T-helper 17 cell (primary cell): ENCODE results near the gene PRPF4. TPM values are rescaled to one million over a fixed set of nuclear protein-coding genes. Genes with fewer than 3 reads are reported as not detected.

Experiments
- ATAC-seq: fragments of 150-1000 bp; cut with Tn5 transposase; 2 replicates; pipeline ENCODE4 v1.10.0; 2021; ENCODE audit warnings: mild to moderate bottlenecking, moderate library complexity
- DNase-seq, 3 donors: peaks; one replicate each; pipeline versions ENCODE4 v3.0.0 to v3.0.0-alpha.2; 2020 to 2021
- H3K9me3 ChIP-seq: one replicate; pipeline ENCODE4 v1.7.0; 2013; ENCODE audit warnings: low read length, mild to moderate bottlenecking; ENCODE audit not compliant: control insufficient read depth, poor library complexity, severe bottlenecking
- H3K27ac Mint-ChIP-seq: one replicate; pipeline ENCODE4 v1.8.0; 2022; ENCODE audit warnings: mild to moderate bottlenecking, moderate library complexity, mixed read lengths
- H3K27me3 Mint-ChIP-seq: one replicate; pipeline ENCODE4 v1.8.0; 2022; ENCODE audit warnings: mixed read lengths
- H3K36me3 Mint-ChIP-seq: one replicate; pipeline ENCODE4 v1.8.0; 2022; ENCODE audit warnings: low read depth, mixed read lengths
- H3K4me1 Mint-ChIP-seq: one replicate; pipeline ENCODE4 v1.8.0; 2022; ENCODE audit warnings: mild to moderate bottlenecking, mixed read lengths
- H3K4me3 Mint-ChIP-seq: one replicate; pipeline ENCODE4 v1.8.0; 2022; ENCODE audit warnings: mild to moderate bottlenecking, moderate library complexity, mixed read lengths
- total RNA-seq, 4 donors: library from RNA in 2 of 4; stranded (reverse) in 2 of 4; gene quantifications; one replicate each; pipeline ENCODE4 v1.2.3 and lab custom pipeline; 2022 to 2026

The PRPF4 gene
- total RNA-seq, 2 donors from 2014 or later, result 17.0 to 17.8 TPM

- ATAC-seq, result no peak
- peaks cover 15% of the 10 kb centered on the region for H3K27me3 Mint-ChIP-seq
- H3K9me3 ChIP-seq, result no peaks in the 10 kb centered on the region
- H3K36me3 Mint-ChIP-seq, result peaks cover 2% of the 10 kb centered on the region
- no peaks in the 10 kb centered on the region for H3K4me1 Mint-ChIP-seq
- DNase-seq, result no peak
- no peak overlapping the region for H3K27ac Mint-ChIP-seq
- no peak overlapping the region for H3K4me3 Mint-ChIP-seq
Measured at GRCh38 chr9:113307396-113307975, 32.0 kb downstream of the PRPF4 start.

- Mint-ChIP-seq H3K4me1 (no peaks in the 10 kb centered on the region), H3K36me3 (no peaks in the 10 kb centered on the region), H3K27ac (no peak overlapping the region), H3K27me3 (peaks cover 4% of the 10 kb centered on the region), H3K4me3 (no peak overlapping the region)
- no peaks in the 10 kb centered on the region for H3K9me3 ChIP-seq
- ATAC-seq, result no peak
- DNase-seq, result no peak
Measured at GRCh38 chr9:113309204-113309813, 33.9 kb downstream of the PRPF4 start.

- Mint-ChIP-seq H3K36me3 (no peaks in the 10 kb centered on the region), H3K4me1 (no peaks in the 10 kb centered on the region), H3K4me3 (no peak overlapping the region), H3K27me3 (peaks cover 4% of the 10 kb centered on the region), H3K27ac (no peak overlapping the region)
- no peaks in the 10 kb centered on the region for H3K9me3 ChIP-seq
- no peak for ATAC-seq
- DNase-seq, result no peak
Measured at GRCh38 chr9:113310538-113310937, 35.1 kb downstream of the PRPF4 start.

GRCh38 chr9:113311961-113312360, 36.5 kb downstream of the PRPF4 start:
- no peak overlapping the region for H3K4me3 Mint-ChIP-seq
- peaks cover 7% of the 10 kb centered on the region for H3K27me3 Mint-ChIP-seq
- H3K27ac Mint-ChIP-seq, result no peak overlapping the region
- DNase-seq (no peak), ATAC-seq (no peak)
- peaks cover 2% of the 10 kb centered on the region for H3K36me3 Mint-ChIP-seq
- H3K4me1 Mint-ChIP-seq, result no peaks in the 10 kb centered on the region
- no peaks in the 10 kb centered on the region for H3K9me3 ChIP-seq

GRCh38 chr9:113313261-113313660, 37.8 kb downstream of the PRPF4 start:
- DNase-seq (no peak), ATAC-seq (no peak)
- Mint-ChIP-seq H3K27me3 (peaks cover 16% of the 10 kb centered on the region), H3K4me3 (no peak overlapping the region), H3K27ac (no peak overlapping the region), H3K4me1 (no peaks in the 10 kb centered on the region), H3K36me3 (peaks cover 2% of the 10 kb centered on the region)
- H3K9me3 ChIP-seq, result no peaks in the 10 kb centered on the region

GRCh38 chr9:113315231-113315630, 39.8 kb downstream of the PRPF4 start:
- H3K36me3 Mint-ChIP-seq, result peaks cover 2% of the 10 kb centered on the region

GRCh38 chr9:113316030-113316429, 40.6 kb downstream of the PRPF4 start:
- DNase-seq (no peak), ATAC-seq (no peak)
- H3K9me3 ChIP-seq, result no peaks in the 10 kb centered on the region
- Mint-ChIP-seq H3K36me3 (peaks cover 2% of the 10 kb centered on the region), H3K27me3 (peaks cover 16% of the 10 kb centered on the region), H3K4me3 (no peak overlapping the region), H3K27ac (no peak overlapping the region), H3K4me1 (no peaks in the 10 kb centered on the region)

More at GRCh38 chr9:113315231-113315630, 39.8 kb downstream of the PRPF4 start:
- Mint-ChIP-seq H3K4me3 (no peak overlapping the region), H3K27me3 (peaks cover 16% of the 10 kb centered on the region), H3K4me1 (no peaks in the 10 kb centered on the region), H3K27ac (no peak overlapping the region)
- ATAC-seq (no peak), DNase-seq (no peak)
- H3K9me3 ChIP-seq, result no peaks in the 10 kb centered on the region

GRCh38 chr9:113317777-113318176, 42.3 kb downstream of the PRPF4 start:
- ATAC-seq, result no peak
- no peak overlapping the region for H3K27ac Mint-ChIP-seq
- DNase-seq, result no peak
- peaks cover 2% of the 10 kb centered on the region for H3K36me3 Mint-ChIP-seq
- no peaks in the 10 kb centered on the region for H3K4me1 Mint-ChIP-seq
- H3K4me3 Mint-ChIP-seq, result no peak overlapping the region
- peaks cover 16% of the 10 kb centered on the region for H3K27me3 Mint-ChIP-seq
- no peaks in the 10 kb centered on the region for H3K9me3 ChIP-seq

GRCh38 chr9:113319054-113319453, 43.6 kb downstream of the PRPF4 start:
- H3K27ac Mint-ChIP-seq, result no peak overlapping the region
- no peaks in the 10 kb centered on the region for H3K4me1 Mint-ChIP-seq
- DNase-seq, result no peak
- no peaks in the 10 kb centered on the region for H3K9me3 ChIP-seq
- peaks cover 2% of the 10 kb centered on the region for H3K36me3 Mint-ChIP-seq
- ATAC-seq, result no peak
- no peak overlapping the region for H3K4me3 Mint-ChIP-seq
- peaks cover 16% of the 10 kb centered on the region for H3K27me3 Mint-ChIP-seq

GRCh38 chr9:113320051-113320450, 44.6 kb downstream of the PRPF4 start:
- no peak for DNase-seq
- no peak for ATAC-seq
- Mint-ChIP-seq H3K27ac (no peak overlapping the region), H3K4me1 (no peaks in the 10 kb centered on the region), H3K36me3 (peaks cover 2% of the 10 kb centered on the region), H3K4me3 (no peak overlapping the region), H3K27me3 (peaks cover 16% of the 10 kb centered on the region)
- H3K9me3 ChIP-seq, result no peaks in the 10 kb centered on the region

GRCh38 chr9:113322671-113323070, 47.2 kb downstream of the PRPF4 start:
- no peaks in the 10 kb centered on the region for H3K9me3 ChIP-seq
- Mint-ChIP-seq H3K36me3 (peaks cover 3% of the 10 kb centered on the region), H3K27me3 (peaks cover 5% of the 10 kb centered on the region), H3K4me3 (no peak overlapping the region), H3K4me1 (no peaks in the 10 kb centered on the region), H3K27ac (no peak overlapping the region)
- DNase-seq (no peak), ATAC-seq (no peak)

- H3K9me3 ChIP-seq, result no peaks in the 10 kb centered on the region
- H3K4me1 Mint-ChIP-seq, result no peaks in the 10 kb centered on the region
- DNase-seq, result no peak
- H3K27me3 Mint-ChIP-seq, result peaks cover 6% of the 10 kb centered on the region
- H3K4me3 Mint-ChIP-seq, result no peak overlapping the region
- no peak overlapping the region for H3K27ac Mint-ChIP-seq
- H3K36me3 Mint-ChIP-seq, result peaks cover 6% of the 10 kb centered on the region
- ATAC-seq, result no peak
Measured at GRCh38 chr9:113326230-113326629, 50.8 kb downstream of the PRPF4 start.

GRCh38 chr9:113328045-113328782, 52.8 kb downstream of the PRPF4 start:
- no peaks in the 10 kb centered on the region for H3K9me3 ChIP-seq
- DNase-seq (no peak), ATAC-seq (no peak)
- H3K4me3 Mint-ChIP-seq, result no peak overlapping the region
- H3K27me3 Mint-ChIP-seq, result peaks cover 6% of the 10 kb centered on the region
- H3K4me1 Mint-ChIP-seq, result no peaks in the 10 kb centered on the region
- H3K36me3 Mint-ChIP-seq, result peaks cover 6% of the 10 kb centered on the region
- no peak overlapping the region for H3K27ac Mint-ChIP-seq
